Measurements from ENCODE around the gene PLA2G2F.

The PLA2G2F gene

GRCh38 chr1:20123722-20124455 lies 15.2 kb upstream of the PLA2G2F start:
- Histone ChIP-seq H3K27me3 (ENCODE audit: low read length) (0 out of 2 replicates have a peak, but pooled peaks cover 6% of the 10 kb centered on the region), H3K9me2 (replicated peaks; ENCODE audit: insufficient read depth, low read length) (no peaks in the 10 kb centered on the region), H3K4me3 (ENCODE audit: insufficient read depth, low read length, poor library complexity, severe bottlenecking) (no peak overlapping the region), H2AFZ (ENCODE audit: low read depth, low read length, severe bottlenecking) (no peak overlapping the region), H3K27ac (ENCODE audit: low read depth, low read length) (no peak overlapping the region), H3F3A (ENCODE audit: insufficient read depth) (no peaks in the 10 kb centered on the region), H3K4me2 (ENCODE audit: low read depth, low read length, poor library complexity, severe bottlenecking) (no peak overlapping the region), H3K9me3 (ENCODE audit: insufficient read depth, low read length) (no peaks in the 10 kb centered on the region), H3K9ac (ENCODE audit: low read length) (no peak overlapping the region), H3K36me3 (ENCODE audit: low read length) (no peaks in the 10 kb centered on the region), H4K20me1 (ENCODE audit: low read depth, low read length) (no peaks in the 10 kb centered on the region), H3K79me2 (ENCODE audit: insufficient read depth, low read length) (no peaks in the 10 kb centered on the region)
- TF ChIP-seq CTCF (IDR thresholded peaks at IDR 0.05; ENCODE audit: insufficient read depth, low read length, poor library complexity, severe bottlenecking) (no peak), EZH2phosphoT487 (conservative IDR thresholded peaks at IDR 0.05; ENCODE audit: low read length) (no peak)

DNA sequence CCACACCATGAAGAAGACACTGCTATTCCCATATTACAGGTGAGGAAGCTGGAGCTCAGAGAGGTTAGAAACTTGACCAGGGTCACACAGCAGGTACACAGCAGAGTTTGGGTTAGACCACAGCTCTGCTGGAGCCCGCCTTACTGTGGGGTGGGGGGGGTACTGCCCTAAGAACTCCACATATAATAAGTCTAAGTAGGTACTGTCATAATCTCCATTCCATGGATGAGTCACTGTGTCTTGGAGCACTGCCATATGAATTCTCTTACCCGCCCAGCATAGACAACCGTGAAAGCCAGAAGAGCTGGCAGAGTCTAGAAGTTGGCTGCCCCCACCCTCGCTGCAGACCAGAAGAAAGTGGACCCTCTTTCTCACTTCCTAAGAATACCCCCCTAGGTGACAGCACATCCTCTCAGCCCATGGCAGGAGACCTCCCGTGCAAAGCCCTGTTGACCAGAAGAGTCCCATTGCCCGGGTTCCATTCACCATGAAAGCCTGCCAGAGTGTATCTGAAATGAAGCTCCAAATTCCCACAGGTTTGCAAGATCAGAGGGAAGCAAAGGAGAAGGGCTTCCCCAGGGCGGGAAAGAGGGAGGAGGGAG lies 14.6 kb upstream of the PLA2G2F start:
- Histone ChIP-seq H3K4me2 (ENCODE audit: low read depth, low read length, poor library complexity, severe bottlenecking) (no peak overlapping the region), H3K79me2 (ENCODE audit: insufficient read depth, low read length) (no peaks in the 10 kb centered on the region), H2AFZ (ENCODE audit: low read depth, low read length, severe bottlenecking) (no peak overlapping the region)

DNA sequence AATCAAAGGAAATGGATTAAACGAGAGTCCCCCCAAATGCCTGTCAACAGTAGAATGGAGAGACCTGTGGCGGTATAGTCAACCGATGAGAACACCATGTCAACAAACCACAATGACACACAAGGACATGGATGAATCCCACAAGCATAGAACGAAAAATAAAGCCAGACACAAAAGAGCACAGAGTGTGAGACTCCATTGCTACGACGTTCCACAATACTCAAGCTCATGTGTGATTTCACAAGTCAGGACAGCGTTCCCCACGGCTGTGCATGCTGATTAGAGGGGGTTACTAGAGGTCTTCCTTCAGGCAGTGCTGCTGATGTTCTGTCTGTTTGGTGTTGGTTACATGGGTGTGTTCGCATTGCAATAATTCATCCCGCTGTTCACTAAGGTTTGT lies 14.0 kb upstream of the PLA2G2F start:
- no peaks in the 10 kb centered on the region for H3K9me2 ChIP-seq (replicated peaks; ENCODE audit: insufficient read depth, low read length)
- no peak overlapping the region for H3K9ac ChIP-seq (ENCODE audit: low read length)
- no peak overlapping the region for H3K4me3 ChIP-seq (ENCODE audit: insufficient read depth, low read length, poor library complexity, severe bottlenecking)
- TF ChIP-seq CTCF (IDR thresholded peaks at IDR 0.05; ENCODE audit: insufficient read depth, low read length, poor library complexity, severe bottlenecking): no peak
- no peak for TF ChIP-seq EZH2phosphoT487 (conservative IDR thresholded peaks at IDR 0.05; ENCODE audit: low read length)
- no peaks in the 10 kb centered on the region for H3K9me3 ChIP-seq (ENCODE audit: insufficient read depth, low read length)
- no peaks in the 10 kb centered on the region for H3K36me3 ChIP-seq (ENCODE audit: low read length)
- H3K79me2 ChIP-seq (ENCODE audit: insufficient read depth, low read length): no peaks in the 10 kb centered on the region
- H3K4me2 ChIP-seq (ENCODE audit: low read depth, low read length, poor library complexity, severe bottlenecking): no peak overlapping the region
- no peak overlapping the region for H3K27ac ChIP-seq (ENCODE audit: low read depth, low read length)
- H3K27me3 ChIP-seq (ENCODE audit: low read length): 0 out of 2 replicates have a peak, but pooled peaks cover 6% of the 10 kb centered on the region
- H4K20me1 ChIP-seq (ENCODE audit: low read depth, low read length): no peaks in the 10 kb centered on the region
- H2AFZ ChIP-seq (ENCODE audit: low read depth, low read length, severe bottlenecking): no peak overlapping the region
- H3F3A ChIP-seq (ENCODE audit: insufficient read depth): no peaks in the 10 kb centered on the region

More for the DNA sequence above, 14.6 kb upstream of the PLA2G2F start:
- H3K9ac ChIP-seq (ENCODE audit: low read length): no peak overlapping the region
- no peaks in the 10 kb centered on the region for H4K20me1 ChIP-seq (ENCODE audit: low read depth, low read length)
- H3K27ac ChIP-seq (ENCODE audit: low read depth, low read length): no peak overlapping the region
- no peaks in the 10 kb centered on the region for H3K36me3 ChIP-seq (ENCODE audit: low read length)
- no peaks in the 10 kb centered on the region for H3F3A ChIP-seq (ENCODE audit: insufficient read depth)
- no peaks in the 10 kb centered on the region for H3K9me2 ChIP-seq (replicated peaks; ENCODE audit: insufficient read depth, low read length)
- no peaks in the 10 kb centered on the region for H3K9me3 ChIP-seq (ENCODE audit: insufficient read depth, low read length)
- H3K27me3 ChIP-seq (ENCODE audit: low read length): 0 out of 2 replicates have a peak, but pooled peaks cover 6% of the 10 kb centered on the region
- TF ChIP-seq CTCF (IDR thresholded peaks at IDR 0.05; ENCODE audit: insufficient read depth, low read length, poor library complexity, severe bottlenecking) (no peak), EZH2phosphoT487 (conservative IDR thresholded peaks at IDR 0.05; ENCODE audit: low read length) (no peak)
- no peak overlapping the region for H3K4me3 ChIP-seq (ENCODE audit: insufficient read depth, low read length, poor library complexity, severe bottlenecking)
